Measurements from ENCODE around the gene CBX5. TPM values are rescaled to one million over a fixed set of nuclear protein-coding genes. Genes with fewer than 3 reads are reported as not detected.

The CBX5 gene
- total RNA-seq, 1 experiment from 2014 or later = 173 TPM

- Mint-ChIP-seq H3K27ac (ENCODE audit: unreplicated experiment) (no peak overlapping the region), H3K9me3 (ENCODE audit: low read depth, unreplicated experiment) (no peaks in the 10 kb centered on the region), H3K4me3 (ENCODE audit: low read depth, unreplicated experiment) (peak overlapping the region; percentile 58), H3K4me1 (ENCODE audit: low read depth, unreplicated experiment) (peaks cover 47% of the 10 kb centered on the region), H3K27me3 (ENCODE audit: unreplicated experiment) (peaks cover 21% of the 10 kb centered on the region), H3K36me3 (ENCODE audit: insufficient read depth, unreplicated experiment) (peaks cover 7% of the 10 kb centered on the region)
- BruUV-seq (replicated peaks) = no TSS peak
- no peak for TF ChIP-seq CTCF (IDR thresholded peaks at IDR 0.05; ENCODE audit: unreplicated experiment)
- CTCF ChIA-PET = interaction anchor here (0.6 to 1.3 kb wide), 6 partner anchors 9 to 80 kb away, joined by 3 to 8 read pairs (median 4); partner anchors contain the start of genes CBX5 and COPZ1
- DNase-seq = no peak
- intact Hi-C loops (cut with micrococcal nuclease; ENCODE audit: unreplicated experiment) = no loop called here
Measured at GRCh38 chr12:54300225-54300731, 20.4 kb upstream of the CBX5 start.

DNA sequence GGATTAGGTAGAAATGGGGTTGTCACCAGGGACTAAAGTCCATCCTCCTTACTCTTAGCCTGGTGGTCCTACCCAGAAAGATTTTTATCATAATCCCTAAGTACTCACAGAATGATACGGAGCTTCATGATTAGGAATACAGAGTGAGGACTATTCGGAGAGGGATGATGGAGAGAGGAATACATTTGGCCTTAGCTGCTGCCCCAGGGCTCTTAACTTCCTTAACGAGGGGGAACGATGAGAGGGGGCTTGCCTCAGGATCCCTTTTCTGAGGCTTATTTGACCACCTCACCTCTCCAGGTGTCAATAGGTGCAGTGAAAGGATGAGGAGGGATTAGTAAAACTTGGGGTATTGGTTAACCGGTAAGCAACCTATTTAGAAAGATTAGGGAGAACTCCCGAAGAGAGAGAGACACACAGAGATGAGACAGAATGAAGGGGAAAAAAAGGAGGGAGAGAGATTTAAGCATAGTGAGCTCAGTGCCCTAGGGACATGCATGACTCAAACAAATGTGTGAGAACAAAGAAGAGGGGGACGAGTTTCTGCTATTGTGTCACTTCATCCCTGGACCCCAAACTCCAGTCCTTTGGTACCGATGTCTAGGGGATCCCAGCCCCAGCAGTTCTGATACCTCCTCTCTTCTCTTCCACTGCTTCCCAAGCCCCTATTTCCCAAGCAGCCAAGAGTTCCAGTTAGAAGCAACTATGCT, 19.7 kb upstream of the CBX5 start:
- DNase-seq = no peak
- Mint-ChIP-seq H3K4me3 (ENCODE audit: low read depth, unreplicated experiment) (no peak overlapping the region), H3K27ac (ENCODE audit: unreplicated experiment) (no peak overlapping the region), H3K4me1 (ENCODE audit: low read depth, unreplicated experiment) (peaks cover 49% of the 10 kb centered on the region), H3K36me3 (ENCODE audit: insufficient read depth, unreplicated experiment) (peaks cover 7% of the 10 kb centered on the region), H3K9me3 (ENCODE audit: low read depth, unreplicated experiment) (no peaks in the 10 kb centered on the region), H3K27me3 (ENCODE audit: unreplicated experiment) (peaks cover 21% of the 10 kb centered on the region)
- CTCF ChIA-PET = interaction anchor here (0.6 to 1.5 kb wide), 6 partner anchors 9 to 80 kb away, joined by 3 to 8 read pairs (median 4); partner anchors contain the start of genes CBX5 and COPZ1
- no peak for TF ChIP-seq CTCF (IDR thresholded peaks at IDR 0.05; ENCODE audit: unreplicated experiment)
- no TSS peak for BruUV-seq (replicated peaks)
- intact Hi-C loops (cut with micrococcal nuclease; ENCODE audit: unreplicated experiment) = no loop called here

DNA sequence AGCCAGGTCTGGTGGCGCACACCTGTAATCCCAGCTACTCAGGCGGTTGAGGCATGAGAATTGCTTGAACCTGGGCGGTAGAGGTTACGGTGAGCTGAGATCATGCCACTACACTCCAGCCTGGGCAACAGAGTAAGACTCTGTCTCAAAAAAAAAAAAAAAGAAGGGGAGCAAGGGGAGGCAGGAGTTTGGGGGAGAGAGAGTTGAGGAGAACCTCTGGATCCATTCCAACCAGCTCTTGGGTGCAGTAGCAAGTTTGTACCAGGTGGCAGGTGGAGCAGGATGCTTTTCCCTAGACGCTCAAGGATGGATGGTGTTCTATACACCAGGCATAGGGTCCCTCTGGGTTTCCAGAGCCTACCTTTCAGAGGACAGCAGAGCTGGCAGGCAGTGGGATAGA, 19.0 kb upstream of the CBX5 start:
- no TSS peak for BruUV-seq (replicated peaks)
- CTCF ChIA-PET = interaction anchor here (1.2 to 1.5 kb wide), 5 partner anchors 8 to 60 kb away, joined by 3 to 5 read pairs (median 3); partner anchors contain the start of genes CBX5 and COPZ1

More for the DNA sequence above, 19.0 kb upstream of the CBX5 start:
- Mint-ChIP-seq H3K36me3 (ENCODE audit: insufficient read depth, unreplicated experiment) (no peaks in the 10 kb centered on the region), H3K4me1 (ENCODE audit: low read depth, unreplicated experiment) (peaks cover 47% of the 10 kb centered on the region), H3K4me3 (ENCODE audit: low read depth, unreplicated experiment) (no peak overlapping the region), H3K9me3 (ENCODE audit: low read depth, unreplicated experiment) (no peaks in the 10 kb centered on the region), H3K27ac (ENCODE audit: unreplicated experiment) (no peak overlapping the region), H3K27me3 (ENCODE audit: unreplicated experiment) (peaks cover 21% of the 10 kb centered on the region)
- no peak for DNase-seq
- intact Hi-C loops (cut with micrococcal nuclease; ENCODE audit: unreplicated experiment) = no loop called here
- TF ChIP-seq CTCF (IDR thresholded peaks at IDR 0.05; ENCODE audit: unreplicated experiment) = no peak
